GM04503 (cell line): ENCODE measurements around the gene PTPRU.

ENCODE experiments used
- DNase-seq: peaks from one replicate; pipeline ENCODE4 v3.0.0-alpha.2; 2012; ENCODE audit warnings: low read depth

PTPRU gene

GRCh38 chr1:29338908-29339575 lies 102.7 kb downstream of the PTPRU start:
- DNase-seq, result no peak

DNA sequence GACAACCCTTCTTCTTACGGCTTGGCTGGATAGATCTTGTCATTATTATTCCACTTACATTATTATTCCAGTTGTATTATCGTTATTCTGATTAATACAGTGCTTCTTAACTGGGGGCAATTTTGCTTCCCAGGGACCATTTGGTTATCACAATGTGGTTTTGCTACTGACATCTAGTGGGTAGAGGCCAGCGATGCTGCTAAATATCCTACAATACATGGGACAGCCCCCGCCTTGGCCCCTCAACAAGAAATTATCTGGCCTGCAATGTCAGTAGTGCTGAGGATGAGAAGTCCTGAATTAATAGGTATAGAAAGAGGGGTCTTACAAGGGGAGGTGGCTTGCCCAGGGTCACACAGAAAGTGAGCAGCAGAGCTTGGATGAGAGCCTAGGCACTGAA lies 105.6 kb downstream of the PTPRU start:
- no peak for DNase-seq

DNA sequence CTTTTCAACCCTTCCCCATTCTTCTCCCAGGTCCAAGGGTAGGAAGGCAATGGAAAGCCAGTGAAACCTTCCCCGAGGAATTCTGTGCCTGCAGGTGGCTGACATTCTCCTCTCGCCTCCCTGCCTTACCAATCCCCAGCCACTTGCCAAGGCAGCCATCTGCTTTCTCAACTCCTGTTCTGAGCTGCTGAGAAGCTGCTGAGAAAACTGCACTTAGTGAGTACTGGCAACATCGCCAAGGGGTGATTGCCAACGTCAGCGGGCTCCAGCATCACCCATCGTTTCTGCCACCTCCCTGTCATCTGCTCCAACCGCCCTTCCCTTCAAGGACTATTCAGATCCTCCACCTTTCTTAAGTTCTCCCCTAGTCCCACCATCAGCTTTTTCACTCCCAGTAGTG lies 106.0 kb downstream of the PTPRU start:
- DNase-seq, result no peak

DNA sequence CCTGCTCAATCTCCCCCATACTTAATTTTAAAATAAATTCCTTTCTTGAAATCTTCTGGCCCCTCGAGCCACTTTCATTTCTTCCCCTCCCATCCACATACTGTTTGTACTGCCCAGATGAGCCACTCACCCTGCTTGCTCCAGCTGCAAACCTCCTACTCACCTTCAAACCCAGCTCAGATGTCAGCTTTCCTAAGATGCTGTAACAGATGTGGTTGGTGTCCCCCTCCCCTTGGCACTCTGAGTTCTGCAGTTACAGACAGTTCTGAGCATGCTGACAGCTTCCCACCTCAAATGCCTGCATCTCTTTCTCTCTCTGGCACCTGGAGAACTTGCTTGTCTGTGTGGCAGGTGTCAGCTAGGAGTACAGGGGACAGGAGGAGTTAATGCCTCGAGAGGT lies 106.7 kb downstream of the PTPRU start:
- DNase-seq, result no peak

GRCh38 chr1:29343476-29343875 lies 107.2 kb downstream of the PTPRU start:
- no peak for DNase-seq

GRCh38 chr1:29343908-29344307 lies 107.6 kb downstream of the PTPRU start:
- DNase-seq, result no peak

GRCh38 chr1:29344336-29344735 lies 108.0 kb downstream of the PTPRU start:
- DNase-seq, result no peak

GRCh38 chr1:29346576-29346975 lies 110.3 kb downstream of the PTPRU start:
- DNase-seq, result no peak

- no peak for DNase-seq
These were observed 113.7 kb downstream of the PTPRU start for GRCh38 chr1:29349871-29350491.

GRCh38 chr1:29352719-29353420 lies 116.5 kb downstream of the PTPRU start:
- no peak for DNase-seq

- DNase-seq, result no peak
These were observed 118.3 kb downstream of the PTPRU start for GRCh38 chr1:29354511-29355098.

DNA sequence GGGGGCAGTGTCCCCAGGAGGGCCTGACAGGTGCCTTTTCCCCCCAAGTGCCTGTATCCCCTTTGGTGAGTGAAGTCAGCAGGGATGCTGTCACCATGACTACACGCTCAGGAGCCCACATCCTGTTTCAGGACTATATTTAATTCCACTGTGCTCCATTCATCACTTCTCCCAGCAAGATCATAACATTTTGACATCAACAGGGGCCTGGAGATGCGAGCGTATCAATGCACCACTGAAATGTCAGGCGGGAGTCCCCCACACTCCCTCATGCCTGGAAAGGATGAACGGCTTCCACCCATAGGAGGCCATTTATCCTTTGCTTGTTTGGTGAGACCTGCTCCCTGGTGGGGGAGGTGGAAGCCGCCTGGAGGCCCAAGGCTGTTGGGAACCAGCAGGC lies 119.1 kb downstream of the PTPRU start:
- no peak for DNase-seq

- DNase-seq, result no peak
These were observed 120.3 kb downstream of the PTPRU start for GRCh38 chr1:29356663-29357062.

DNA sequence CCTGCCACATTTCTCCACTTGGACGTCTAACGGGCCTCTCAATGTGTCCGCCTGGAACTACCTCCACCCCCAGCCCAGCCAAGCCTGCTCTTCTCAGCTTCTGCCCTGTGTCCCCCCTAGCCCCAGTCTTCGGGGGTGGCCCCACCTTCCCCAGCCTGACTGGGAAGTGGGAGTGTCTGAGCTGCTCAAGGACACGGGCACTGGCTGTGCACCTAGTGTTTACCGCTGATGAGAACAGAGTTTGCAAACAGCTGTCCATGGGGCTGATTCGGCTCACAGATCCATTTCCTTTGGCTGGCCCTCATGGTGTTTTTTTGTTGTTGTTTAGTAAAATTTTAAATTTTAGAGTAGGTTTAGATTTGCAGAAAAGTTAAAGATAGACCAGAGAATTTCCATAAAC lies 121.1 kb downstream of the PTPRU start:
- DNase-seq, result no peak

- DNase-seq, result no peak
These were observed 121.9 kb downstream of the PTPRU start for GRCh38 chr1:29358183-29358582.

- DNase-seq, result no peak
These were observed 124.4 kb downstream of the PTPRU start for GRCh38 chr1:29360768-29361167.

DNA sequence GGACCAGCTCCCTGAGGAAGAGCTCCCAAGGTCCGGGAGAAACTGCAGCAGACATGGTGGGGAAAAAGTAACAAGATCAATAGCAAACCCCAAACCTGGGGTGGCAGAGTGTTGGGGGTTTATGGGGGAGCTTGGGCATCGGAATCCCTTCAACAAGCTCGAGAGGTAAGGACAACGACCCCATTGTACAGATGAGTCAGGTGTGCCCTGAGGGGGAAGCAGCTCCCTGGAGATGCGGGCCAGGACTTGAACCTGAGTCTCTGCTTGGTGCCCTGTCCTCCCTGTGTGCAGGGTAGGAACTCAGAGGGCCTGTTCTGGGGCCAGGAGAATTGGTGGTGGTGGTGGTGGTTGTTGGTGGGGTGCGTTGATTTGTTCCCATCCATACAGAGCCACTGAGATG lies 125.4 kb downstream of the PTPRU start:
- no peak for DNase-seq

DNA sequence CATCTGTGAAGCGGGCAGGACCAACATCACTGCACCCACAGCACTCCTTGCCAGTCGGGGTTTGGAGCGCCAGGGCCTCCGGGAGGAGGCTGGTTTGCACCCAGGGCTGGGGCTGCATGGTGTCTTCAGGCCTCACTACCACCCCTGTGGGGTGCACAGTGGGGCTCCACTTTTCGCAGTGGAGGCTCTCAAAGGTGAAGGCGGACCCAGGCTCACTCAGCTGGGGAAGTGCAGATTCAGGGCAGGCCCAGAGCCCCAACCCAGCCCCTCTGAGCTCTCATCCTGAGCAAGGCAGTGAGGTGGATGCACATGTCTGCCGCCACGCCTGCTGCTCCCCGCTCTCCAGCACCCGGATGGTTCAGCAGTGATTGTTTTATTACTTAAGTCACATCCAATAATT lies 125.8 kb downstream of the PTPRU start:
- no peak for DNase-seq

GRCh38 chr1:29362764-29363163 lies 126.4 kb downstream of the PTPRU start:
- no peak for DNase-seq

GRCh38 chr1:29363536-29363935 lies 127.2 kb downstream of the PTPRU start:
- no peak for DNase-seq

DNA sequence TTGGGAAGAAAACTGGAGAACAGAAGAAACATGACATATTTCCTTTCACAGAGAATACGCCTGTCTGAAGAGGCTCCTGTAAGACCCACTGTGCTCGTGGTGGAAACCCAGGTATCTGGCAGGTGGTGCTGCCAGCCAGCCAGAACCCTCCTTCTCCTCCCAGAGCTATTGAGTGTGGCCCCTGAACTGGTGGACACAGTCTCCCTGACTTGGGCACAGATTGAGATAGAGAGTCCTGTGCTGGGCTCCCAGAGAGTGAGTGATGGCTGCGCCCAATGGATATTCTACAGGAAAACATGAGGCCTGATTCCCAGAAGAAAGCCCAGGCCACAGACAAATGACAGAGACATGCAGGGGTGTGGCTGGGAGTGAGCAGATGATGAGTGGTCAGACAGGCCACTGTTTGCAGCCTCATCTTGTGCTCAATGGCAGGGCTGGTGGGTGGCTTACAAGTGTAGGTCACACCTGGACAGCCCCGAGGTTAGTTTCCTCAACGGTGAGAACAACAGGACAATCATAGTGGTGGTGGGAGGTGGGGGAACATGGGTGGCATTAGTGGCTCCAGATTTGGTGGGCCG lies 127.9 kb downstream of the PTPRU start:
- no peak for DNase-seq

- DNase-seq, result no peak
These were observed 129.8 kb downstream of the PTPRU start for GRCh38 chr1:29365906-29366670.
